NT2/D1 (cell line): ENCODE data around the gene TXNRD1.

Experiments used
- SUZ12 ChIP-seq: IDR thresholded peaks from 2 replicates; pipeline ENCODE4 v1.6.1; 2011; ENCODE audit not compliant: insufficient read length, insufficient read depth; ENCODE audit errors: extremely low read depth
- YY1 ChIP-seq: IDR thresholded peaks from 2 replicates; pipeline ENCODE4 v1.6.1; 2011; ENCODE audit not compliant: insufficient read length, insufficient read depth

DNA sequence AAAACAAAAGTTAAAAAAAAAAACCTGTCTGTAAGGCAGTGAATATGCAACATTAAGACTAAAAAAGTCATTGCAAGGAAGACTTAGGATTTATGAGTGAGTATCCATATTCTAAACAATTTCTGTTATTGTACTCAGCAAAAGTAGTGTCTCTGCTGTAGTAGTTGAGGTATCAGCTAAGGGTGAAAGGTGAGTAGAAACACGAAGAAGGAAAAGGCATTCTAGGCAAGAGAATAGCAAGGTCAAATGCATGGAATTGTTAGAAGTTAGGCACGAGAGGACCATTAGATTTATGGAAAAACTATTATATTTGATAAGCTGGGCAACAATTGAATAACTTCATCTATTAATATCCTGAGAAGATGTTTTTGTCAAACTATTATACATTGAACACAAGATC is 89.8 kb downstream of the TXNRD1 start:
- TF ChIP-seq YY1 (no peak), SUZ12 (no peak)
